ENCODE data around the gene MAF.

MAF gene

GRCh38 chr16:79589601-79590102, 10.9 kb downstream of the MAF start:
- ATAC-seq (no peak), DNase-seq (no peak)

GRCh38 chr16:79587897-79588296, 12.6 kb downstream of the MAF start:
- DNase-seq = no peak
- no peak for ATAC-seq

GRCh38 chr16:79587296-79587695, 13.2 kb downstream of the MAF start:
- DNase-seq (no peak), ATAC-seq (no peak)

- DNase-seq = no peak
- no peak for ATAC-seq
Measured at GRCh38 chr16:79582789-79583188, 17.7 kb downstream of the MAF start.

GRCh38 chr16:79580453-79581191, 19.9 kb downstream of the MAF start:
- ATAC-seq = no peak
- no peak for DNase-seq

- ATAC-seq (no peak), DNase-seq (no peak)
Measured at GRCh38 chr16:79576602-79577001, 23.9 kb downstream of the MAF start.

GRCh38 chr16:79573884-79574283, 26.7 kb downstream of the MAF start:
- no peak for ATAC-seq
- no peak for DNase-seq

GRCh38 chr16:79573071-79573470, 27.5 kb downstream of the MAF start:
- no peak for ATAC-seq

GRCh38 chr16:79571903-79572535, 28.5 kb downstream of the MAF start:
- no peak for DNase-seq
- no peak for ATAC-seq

More at GRCh38 chr16:79573071-79573470, 27.5 kb downstream of the MAF start:
- no peak for DNase-seq

GRCh38 chr16:79571065-79571902, 29.3 kb downstream of the MAF start:
- no peak for DNase-seq
- ATAC-seq = no peak

- no peak for ATAC-seq
- DNase-seq = no peak
Measured at GRCh38 chr16:79564671-79565107, 35.8 kb downstream of the MAF start.

- ATAC-seq (no peak), DNase-seq (no peak)
Measured at GRCh38 chr16:79563921-79564320, 36.6 kb downstream of the MAF start.

GRCh38 chr16:79562166-79562823, 38.2 kb downstream of the MAF start:
- ATAC-seq = no peak

GRCh38 chr16:79561729-79562128, 38.8 kb downstream of the MAF start:
- DNase-seq (no peak), ATAC-seq (no peak)

More at GRCh38 chr16:79562166-79562823, 38.2 kb downstream of the MAF start:
- DNase-seq = no peak

- no peak for DNase-seq
- ATAC-seq = no peak
Measured at GRCh38 chr16:79560923-79561322, 39.6 kb downstream of the MAF start.

GRCh38 chr16:79560318-79560717, 40.2 kb downstream of the MAF start:
- DNase-seq = no peak
- no peak for ATAC-seq

- ATAC-seq (no peak), DNase-seq (no peak)
Measured at GRCh38 chr16:79559532-79559931, 41.0 kb downstream of the MAF start.

- DNase-seq (no peak), ATAC-seq (no peak)
Measured at GRCh38 chr16:79557421-79557820, 43.1 kb downstream of the MAF start.

GRCh38 chr16:79554912-79555311, 45.6 kb downstream of the MAF start:
- ATAC-seq (no peak), DNase-seq (no peak)

GRCh38 chr16:79550373-79550772, 50.2 kb downstream of the MAF start:
- ATAC-seq = no peak
- no peak for DNase-seq

- DNase-seq (no peak), ATAC-seq (no peak)
Measured at GRCh38 chr16:79547085-79547484, 53.5 kb downstream of the MAF start.

Data from stimulated activated naive CD8-positive, alpha-beta T cell treated with anti-CD3 and anti-CD28 coated beads, Interleukin-15, Interleukin-2, amounts not matched to agents 100 U/mL and 50 U/mL, for 24 hours (primary cell).